CD4-positive, alpha-beta T cell (primary cell): ENCODE results near the gene BTG1. TPM values are rescaled to one million over a fixed set of nuclear protein-coding genes. Genes with fewer than 3 reads are reported as not detected.

Source experiments
- ATAC-seq: fragments of 200-7000 bp; cut with Tn5 transposase; one replicate; pipeline ENCODE4 v1.10.0; 2022; ENCODE audit warnings: mild to moderate bottlenecking; ENCODE audit not compliant: poor library complexity
- CTCF ChIA-PET: fragments of 350-600 bp; sonication (Branson Sonifier 250); formaldehyde crosslinking; loops from one replicate; lab custom pipeline; 2021; ENCODE audit warnings: antibody characterized with exemption, inconsistent platforms; lab: Charles Lee
- POLR2A ChIA-PET: fragments of 350-600 bp; sonication (Branson Sonifier 250); formaldehyde crosslinking; loops from one replicate; lab custom pipeline; 2021; ENCODE audit warnings: antibody characterized with exemption, inconsistent platforms; lab: Charles Lee
- DNase-seq, 14 experiments: peaks; one replicate each; pipeline ENCODE4 v3.0.0-alpha.2; 2013 to 2020; ENCODE audit warnings: mixed read lengths in 2 of 14
- H3K27ac ChIP-seq, 2 donors: one replicate each; pipeline versions ENCODE4 v1.5.1 to v1.7.0; 2013; ENCODE audit warnings: low read length in 2 of 2, low read depth in 1 of 2, mild to moderate bottlenecking in 1 of 2
- H3K27me3 ChIP-seq, 2 experiments: 1 replicate in 1 of 2; 2 replicates in 1 of 2; pipeline versions ENCODE4 v1.6.1 to v1.7.0; 2013; ENCODE audit warnings: low read length in 2 of 2, control low read depth in 1 of 2, mild to moderate bottlenecking in 1 of 2, moderate library complexity in 1 of 2; ENCODE audit not compliant: insufficient read depth in 2 of 2, control insufficient read depth in 1 of 2
- H3K36me3 ChIP-seq: one replicate; pipeline ENCODE4 v1.6.1; 2013; ENCODE audit warnings: low read length, control low read depth; ENCODE audit not compliant: insufficient read depth
- H3K4me1 ChIP-seq: one replicate; pipeline ENCODE4 v1.6.1; 2013; ENCODE audit warnings: low read length, control low read depth; ENCODE audit not compliant: insufficient read depth
- H3K4me3 ChIP-seq: one replicate; pipeline ENCODE4 v1.5.1; 2013; ENCODE audit warnings: mild to moderate bottlenecking, low read length, moderate library complexity
- H3K9me3 ChIP-seq, 2 experiments: 1 replicate in 1 of 2; 2 replicates in 1 of 2; pipeline versions ENCODE4 v1.6.1 to v1.7.0; 2013; ENCODE audit warnings: low read length in 2 of 2, mild to moderate bottlenecking in 2 of 2, control low read depth in 1 of 2, moderate library complexity in 1 of 2; ENCODE audit not compliant: control insufficient read depth in 1 of 2, insufficient read depth in 1 of 2
- H3K27ac Mint-ChIP-seq: one replicate; pipeline ENCODE4 v1.8.0; 2020; ENCODE audit warnings: mixed read lengths
- H3K27me3 Mint-ChIP-seq: one replicate; pipeline ENCODE4 v1.8.0; 2021; ENCODE audit warnings: mixed read lengths
- H3K36me3 Mint-ChIP-seq: one replicate; pipeline ENCODE4 v1.8.0; 2021; ENCODE audit warnings: low read depth, mixed read lengths
- H3K4me1 Mint-ChIP-seq: one replicate; pipeline ENCODE4 v1.8.0; 2021; ENCODE audit warnings: low read depth, mixed read lengths
- H3K4me3 Mint-ChIP-seq: one replicate; pipeline ENCODE4 v1.8.0; 2020; ENCODE audit warnings: mild to moderate bottlenecking, mixed read lengths
- H3K9me3 Mint-ChIP-seq: one replicate; pipeline ENCODE4 v1.8.0; 2020; ENCODE audit warnings: mixed read lengths
- CTCF ChIP-seq: fragments of 200-600 bp; IDR thresholded peaks from one replicate; pipeline ENCODE4 v1.8.0; 2022; ENCODE audit warnings: antibody characterized with exemption, mild to moderate bottlenecking
- intact Hi-C, 2 experiments: fragments of 100-400 bp; cut with DNase I in 1 of 2; cut with micrococcal nuclease in 1 of 2; formaldehyde crosslinking; loops; one replicate each; pipeline versions ENCODE4 v1.15.1 to v1.9.0; 2023 to 2025; cut with DNase I, micrococcal nuclease
- total RNA-seq, 174 experiments: library from RNA in 2 of 174; stranded (reverse) in 2 of 174; gene quantifications; one replicate each; pipeline ENCODE4 v1.2.3 and lab custom pipeline; 2021 to 2026

The BTG1 gene
- total RNA-seq, 2 experiments from 2014 or later: 1,698 to 1,774 TPM

- peaks cover 27% of the 10 kb centered on the region for H3K4me1 ChIP-seq
- ATAC-seq (no peak), DNase-seq (no peak)
- Mint-ChIP-seq H3K36me3 (peaks cover 39% of the 10 kb centered on the region), H3K27me3 (no peaks in the 10 kb centered on the region), H3K4me3 (peak overlapping the region; percentile 23), H3K9me3 (no peaks in the 10 kb centered on the region), H3K4me1 (peaks cover 83% of the 10 kb centered on the region), H3K27ac (peak overlapping the region; percentile 42)
- ChIA-PET POLR2A (no interaction called here), CTCF (no interaction called here)
- no peaks in the 10 kb centered on the region for H3K9me3 ChIP-seq
- intact Hi-C loops: no loop called here
- no peak for TF ChIP-seq CTCF
- no peak overlapping the region for H3K27ac ChIP-seq
- H3K27me3 ChIP-seq: no peaks in the 10 kb centered on the region
- no peak overlapping the region for H3K4me3 ChIP-seq
- H3K36me3 ChIP-seq: no peaks in the 10 kb centered on the region
These were observed 37.0 kb downstream of the BTG1 start for GRCh38 chr12:92108651-92109050.

- intact Hi-C loops: no loop called here
- ATAC-seq (no peak), DNase-seq (no peak)
- Histone ChIP-seq H3K27me3 (no peaks in the 10 kb centered on the region), H3K4me3 (no peak overlapping the region), H3K4me1 (peaks cover 27% of the 10 kb centered on the region), H3K36me3 (no peaks in the 10 kb centered on the region), H3K27ac (no peak overlapping the region), H3K9me3 (no peaks in the 10 kb centered on the region)
- peaks cover 34% of the 10 kb centered on the region for H3K36me3 Mint-ChIP-seq
- peak overlapping the region; percentile 42 for H3K27ac Mint-ChIP-seq
- TF ChIP-seq CTCF: no peak
- CTCF ChIA-PET: no interaction called here
- H3K9me3 Mint-ChIP-seq: no peaks in the 10 kb centered on the region
- H3K27me3 Mint-ChIP-seq: no peaks in the 10 kb centered on the region
- POLR2A ChIA-PET: interaction anchor here (0.6 to 2.4 kb wide), 5 partner anchors 11 to 103 kb away, joined by 3 to 10 read pairs (median 3); no protein-coding TSS in a partner anchor
- H3K4me3 Mint-ChIP-seq: peak overlapping the region; percentile 51
- H3K4me1 Mint-ChIP-seq: peaks cover 76% of the 10 kb centered on the region
These were observed 38.0 kb downstream of the BTG1 start for GRCh38 chr12:92107621-92108131.

GRCh38 chr12:92107094-92107493 lies 38.6 kb downstream of the BTG1 start:
- DNase-seq (no peak), ATAC-seq (no peak)
- Mint-ChIP-seq H3K36me3 (peaks cover 36% of the 10 kb centered on the region), H3K27me3 (no peaks in the 10 kb centered on the region), H3K4me3 (peak overlapping the region; percentile 51), H3K27ac (peak overlapping the region; percentile 42), H3K4me1 (peaks cover 73% of the 10 kb centered on the region), H3K9me3 (no peaks in the 10 kb centered on the region)
- intact Hi-C loops: no loop called here
- H3K27ac ChIP-seq: no peak overlapping the region
- no peaks in the 10 kb centered on the region for H3K27me3 ChIP-seq
- no peak overlapping the region for H3K4me3 ChIP-seq
- TF ChIP-seq CTCF: no peak
- no peaks in the 10 kb centered on the region for H3K9me3 ChIP-seq
- CTCF ChIA-PET: no interaction called here
- peaks cover 27% of the 10 kb centered on the region for H3K4me1 ChIP-seq
- POLR2A ChIA-PET: interaction anchor here (0.6 to 2.9 kb wide), 10 partner anchors 10 to 103 kb away, joined by 3 to 16 read pairs (median 3); partner anchors contain the start of gene BTG1
- H3K36me3 ChIP-seq: no peaks in the 10 kb centered on the region
